Measurements from ENCODE around the gene MRC2.

DNA sequence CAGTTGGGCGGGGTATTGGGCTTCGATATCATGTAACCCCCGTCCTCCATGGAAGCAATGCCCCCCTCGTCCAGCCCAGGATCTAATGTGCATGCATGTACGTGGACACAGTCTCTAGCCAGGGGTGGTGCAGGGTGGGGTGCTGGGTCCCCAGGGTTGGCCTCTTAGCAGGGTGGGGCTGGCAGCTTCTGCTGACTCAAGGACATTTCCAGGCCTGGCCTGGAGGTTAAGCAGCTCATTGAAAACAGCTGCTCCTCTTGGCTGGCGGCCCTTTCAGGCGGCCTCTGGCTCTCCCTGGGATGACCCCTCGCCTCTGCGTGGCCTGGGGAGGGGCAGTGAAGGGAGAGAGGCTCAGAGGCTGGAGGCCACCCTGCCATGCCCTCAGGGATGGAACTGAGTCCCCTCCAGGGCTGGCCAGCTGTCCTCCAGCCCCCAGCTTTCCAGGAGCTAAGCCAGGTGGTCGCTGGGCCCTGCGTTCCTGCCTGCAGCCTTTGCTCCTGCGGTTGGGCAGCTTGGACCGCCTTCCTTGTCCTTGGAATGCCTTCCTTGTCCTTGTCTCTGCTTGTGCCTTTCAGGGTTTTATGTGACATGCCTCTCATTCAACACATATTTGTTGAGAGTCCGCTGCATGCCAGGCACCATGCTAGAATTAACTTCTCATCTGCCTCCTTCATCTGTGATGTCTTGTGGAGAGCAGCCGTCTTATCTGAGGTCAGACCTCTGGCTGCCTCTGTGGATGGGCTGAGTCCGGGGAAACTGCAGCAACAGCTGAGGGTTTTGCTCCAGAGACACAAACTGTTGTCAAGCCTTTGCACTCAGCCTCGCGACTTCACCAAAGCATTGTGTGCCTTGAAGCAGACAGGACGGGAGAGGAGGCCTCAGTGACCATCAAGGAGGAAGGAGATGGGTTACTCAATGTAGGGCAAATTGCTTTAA, 26.6 kb downstream of the MRC2 start:
- TF ChIP-seq POLR2A (IDR thresholded peaks at IDR 0.05) (no peak), POLR2AphosphoS5 (IDR thresholded peaks at IDR 0.05) (no peak)

All from prostate gland (tissue), 1 donor.